H9 (cell line): ENCODE results near the gene MYH14. TPM values are rescaled to one million over a fixed set of nuclear protein-coding genes. Genes with fewer than 3 reads are reported as not detected.

Experiments used
- DNase-seq: peaks from one replicate; pipeline ENCODE4 v3.0.0-alpha.2; 2017
- H2AFZ ChIP-seq: one replicate; pipeline ENCODE4 v1.6.1; 2013; ENCODE audit warnings: mild to moderate bottlenecking, low read length, control low read depth, moderate library complexity
- H2AK5ac ChIP-seq: 2 replicates; pipeline ENCODE4 v1.6.1; 2013; ENCODE audit warnings: low read length, control low read depth, mixed read lengths; ENCODE audit not compliant: insufficient read length
- H2BK120ac ChIP-seq: one replicate; pipeline ENCODE4 v1.6.1; 2013; ENCODE audit warnings: low read depth, mild to moderate bottlenecking, low read length, control low read depth, inconsistent platforms; ENCODE audit not compliant: poor library complexity, severe bottlenecking
- H2BK12ac ChIP-seq: 2 replicates; pipeline ENCODE4 v1.6.1; 2013; ENCODE audit warnings: low read length, control low read depth, mixed read lengths, low read depth; ENCODE audit not compliant: insufficient read length
- H2BK15ac ChIP-seq: 2 replicates; pipeline ENCODE4 v1.6.1; 2013; ENCODE audit warnings: low read depth, low read length, control low read depth
- H2BK20ac ChIP-seq: one replicate; pipeline ENCODE4 v1.6.1; 2013; ENCODE audit warnings: low read depth, mild to moderate bottlenecking, low read length, control low read depth, inconsistent platforms; ENCODE audit not compliant: poor library complexity, severe bottlenecking
- H2BK5ac ChIP-seq: 2 replicates; pipeline ENCODE4 v1.6.1; 2013; ENCODE audit warnings: low read length, control low read depth, mixed read lengths; ENCODE audit not compliant: insufficient read length
- H3K14ac ChIP-seq: 2 replicates; pipeline ENCODE4 v1.6.1; 2013; ENCODE audit warnings: low read length, control low read depth; ENCODE audit not compliant: insufficient read depth
- H3K18ac ChIP-seq: 2 replicates; pipeline ENCODE4 v1.6.1; 2013; ENCODE audit warnings: low read depth, mild to moderate bottlenecking, mixed read lengths, low read length, control low read depth; ENCODE audit not compliant: insufficient read length
- H3K23ac ChIP-seq: 2 replicates; pipeline ENCODE4 v1.6.1; 2013; ENCODE audit warnings: low read length, control low read depth, mixed read lengths, low read depth; ENCODE audit not compliant: insufficient read length
- H3K23me2 ChIP-seq: 2 replicates; pipeline ENCODE4 v1.6.1; 2013; ENCODE audit warnings: low read depth, mild to moderate bottlenecking, mixed read lengths, low read length, control low read depth; ENCODE audit not compliant: insufficient read length, poor library complexity, severe bottlenecking
- H3K27ac ChIP-seq: 2 replicates; pipeline ENCODE4 v1.5.1; 2013; ENCODE audit warnings: low read length, control low read depth, mixed read lengths, low read depth; ENCODE audit not compliant: insufficient read length
- H3K27me3 ChIP-seq: 2 replicates; pipeline ENCODE4 v1.6.1; 2013; ENCODE audit warnings: low read length, control low read depth, inconsistent platforms; ENCODE audit not compliant: insufficient read depth
- H3K4ac ChIP-seq: 2 replicates; pipeline ENCODE4 v1.6.1; 2013; ENCODE audit warnings: low read depth, mild to moderate bottlenecking, control low read depth, inconsistent platforms, low read length, moderate library complexity
- H3K4me1 ChIP-seq: 2 replicates; pipeline ENCODE4 v1.6.1; 2013; ENCODE audit warnings: low read length, control low read depth, inconsistent platforms; ENCODE audit not compliant: insufficient read depth
- H3K4me2 ChIP-seq: 2 replicates; pipeline ENCODE4 v1.6.1; 2013; ENCODE audit warnings: low read length, control low read depth, mixed read lengths; ENCODE audit not compliant: insufficient read length, insufficient read depth
- H3K56ac ChIP-seq: 2 replicates; pipeline ENCODE4 v1.6.1; 2013; ENCODE audit warnings: low read depth, mild to moderate bottlenecking, mixed read lengths, low read length, control low read depth; ENCODE audit not compliant: insufficient read length
- H3K79me1 ChIP-seq: 2 replicates; pipeline ENCODE4 v1.6.1; 2013; ENCODE audit warnings: low read depth, mild to moderate bottlenecking, moderate library complexity, low read length, control low read depth, inconsistent platforms; ENCODE audit not compliant: insufficient read depth, poor library complexity, severe bottlenecking
- H3K79me2 ChIP-seq: 2 replicates; pipeline ENCODE4 v1.6.1; 2013; ENCODE audit warnings: low read length, control low read depth, inconsistent platforms; ENCODE audit not compliant: insufficient read depth
- H3K9ac ChIP-seq: 2 replicates; pipeline ENCODE4 v1.6.1; 2013; ENCODE audit warnings: low read length, control low read depth, mixed read lengths; ENCODE audit not compliant: insufficient read length; ENCODE audit errors: extremely low read depth
- H3K9me3 ChIP-seq: one replicate; pipeline ENCODE4 v1.6.1; 2013; ENCODE audit warnings: low read depth, low read length, inconsistent platforms; ENCODE audit not compliant: control insufficient read depth
- H3T11ph ChIP-seq: one replicate; pipeline ENCODE4 v1.6.1; 2013; ENCODE audit warnings: mild to moderate bottlenecking, low read length, control low read depth, inconsistent platforms
- H4K20me1 ChIP-seq: one replicate; pipeline ENCODE4 v1.6.1; 2013; ENCODE audit not compliant: control insufficient read depth, insufficient read length, insufficient read depth
- H4K5ac ChIP-seq: 2 replicates; pipeline ENCODE4 v1.6.1; 2013; ENCODE audit warnings: low read depth, mild to moderate bottlenecking, mixed read lengths, low read length, control low read depth; ENCODE audit not compliant: insufficient read length
- H4K8ac ChIP-seq: replicated peaks from 2 replicates; pipeline ENCODE4 v1.6.1; 2013; ENCODE audit warnings: low read length, control low read depth, mixed read lengths, low read depth; ENCODE audit not compliant: insufficient read length
- H4K91ac ChIP-seq: 2 replicates; pipeline ENCODE4 v1.6.1; 2013; ENCODE audit warnings: low read depth, mild to moderate bottlenecking, moderate library complexity, mixed read lengths, low read length, control low read depth; ENCODE audit not compliant: insufficient read length
- H3K27ac Mint-ChIP-seq, 3 experiments: 2 replicates in 2 of 3; 3 replicates in 1 of 3; pipeline ENCODE4 v1.8.0; 2020 to 2021; ENCODE audit warnings: mixed read lengths in 3 of 3, mild to moderate bottlenecking in 1 of 3, moderate library complexity in 1 of 3
- H3K27me3 Mint-ChIP-seq: 2 replicates; pipeline ENCODE4 v1.8.0; 2021; ENCODE audit warnings: low read depth, mild to moderate bottlenecking, moderate library complexity, mixed read lengths
- H3K36me3 Mint-ChIP-seq, 3 experiments: 2 replicates in 2 of 3; 3 replicates in 1 of 3; pipeline ENCODE4 v1.8.0; 2020 to 2021; ENCODE audit warnings: low read depth in 3 of 3, mixed read lengths in 3 of 3; ENCODE audit not compliant: insufficient read depth in 1 of 3
- H3K4me1 Mint-ChIP-seq, 2 experiments: 2 replicates each; pipeline ENCODE4 v1.8.0; 2020; ENCODE audit warnings: mixed read lengths in 2 of 2
- H3K4me3 Mint-ChIP-seq, 2 experiments: 2 replicates in 1 of 2; 3 replicates in 1 of 2; pipeline ENCODE4 v1.8.0; 2020 to 2021; ENCODE audit warnings: mild to moderate bottlenecking in 2 of 2, mixed read lengths in 2 of 2, moderate library complexity in 1 of 2
- H3K9me3 Mint-ChIP-seq, 2 experiments: 2 replicates in 1 of 2; 3 replicates in 1 of 2; pipeline ENCODE4 v1.8.0; 2020; ENCODE audit warnings: mild to moderate bottlenecking in 2 of 2, mixed read lengths in 2 of 2, moderate library complexity in 1 of 2
- WGBS: extraction: QIAGEN DNeasy Blood & Tissue Kit; methylation state at CpG from one replicate; pipeline ENCODE4 v1.1.7; 2013; ENCODE audit warnings: missing lambda C conversion rate, low lambda C conversion rate, mixed read lengths; ENCODE audit not compliant: insufficient read length; ENCODE audit errors: extremely low coverage; 5-methylcytosine and 5-hydroxymethylcytosine counted together
- total RNA-seq: library from RNA; stranded (reverse); gene quantifications from 2 replicates; pipeline ENCODE4 v1.2.1, GENCODE V29; 2021
- TF ChIP-seq, protein P1 (sequence below): fragments of 200-600 bp; sonication (generic); conservative IDR thresholded peaks from 3 replicates; pipeline ENCODE4 v1.8.0; 2021; ENCODE audit warnings: antibody characterized with exemption, mild to moderate bottlenecking

MYH14 gene
- total RNA-seq, 1 experiment from 2014 or later: 27.7 TPM

GRCh38 chr19:50293263-50294004 is 90.0 kb downstream of the MYH14 start:
- no peak overlapping the region for H3K4me2 ChIP-seq
- no peak overlapping the region for H3K4ac ChIP-seq
- peak overlapping the region in 2 of 3 experiments; percentile 28 to 60; a peak in 2 of 7 replicates for H3K27ac Mint-ChIP-seq
- H3K27me3 Mint-ChIP-seq: no peaks in the 10 kb centered on the region; the same call in 1 of the 2 replicates
- H3K23ac ChIP-seq: no peak overlapping the region
- H3K4me3 Mint-ChIP-seq: peak overlapping the region in 1 of 2 experiments; percentile 54; a peak in 2 of 5 replicates
- H4K20me1 ChIP-seq: no peaks in the 10 kb centered on the region
- no peak overlapping the region for H3K27ac ChIP-seq
- H4K8ac ChIP-seq: no peak overlapping the region
- H2BK120ac ChIP-seq: no peak overlapping the region
- H2BK12ac ChIP-seq: no peak overlapping the region
- WGBS: no CpG with 5 or more reads among the region's 14 CpGs
- H3K4me1 Mint-ChIP-seq: peaks cover 22 to 30% of the 10 kb centered on the region in 2 experiments
- no peak overlapping the region for H2BK20ac ChIP-seq
- H3K27me3 ChIP-seq: no peaks in the 10 kb centered on the region
- H2BK5ac ChIP-seq: no peak overlapping the region
- H2AFZ ChIP-seq: no peak overlapping the region
- no peaks in the 10 kb centered on the region for H3K4me1 ChIP-seq
- H4K5ac ChIP-seq: no peak overlapping the region
- H3K56ac ChIP-seq: no peak overlapping the region
- H4K91ac ChIP-seq: no peak overlapping the region
- no peak overlapping the region for H2BK15ac ChIP-seq
- no peak overlapping the region for H3K9ac ChIP-seq
- no peaks in the 10 kb centered on the region for H3K9me3 Mint-ChIP-seq
- peak; percentile 52 for DNase-seq
- H3K18ac ChIP-seq: no peak overlapping the region
- H3K14ac ChIP-seq: no peak overlapping the region
- H3T11ph ChIP-seq: no peak overlapping the region
- H3K23me2 ChIP-seq: no peaks in the 10 kb centered on the region
- no peak overlapping the region for H2AK5ac ChIP-seq
- no peaks in the 10 kb centered on the region for H3K9me3 ChIP-seq
- H3K36me3 Mint-ChIP-seq: peaks cover 15 to 36% (median 35%) of the 10 kb centered on the region in 3 experiments; a peak in 6 of 7 replicates
- TF ChIP-seq, protein P1, sequence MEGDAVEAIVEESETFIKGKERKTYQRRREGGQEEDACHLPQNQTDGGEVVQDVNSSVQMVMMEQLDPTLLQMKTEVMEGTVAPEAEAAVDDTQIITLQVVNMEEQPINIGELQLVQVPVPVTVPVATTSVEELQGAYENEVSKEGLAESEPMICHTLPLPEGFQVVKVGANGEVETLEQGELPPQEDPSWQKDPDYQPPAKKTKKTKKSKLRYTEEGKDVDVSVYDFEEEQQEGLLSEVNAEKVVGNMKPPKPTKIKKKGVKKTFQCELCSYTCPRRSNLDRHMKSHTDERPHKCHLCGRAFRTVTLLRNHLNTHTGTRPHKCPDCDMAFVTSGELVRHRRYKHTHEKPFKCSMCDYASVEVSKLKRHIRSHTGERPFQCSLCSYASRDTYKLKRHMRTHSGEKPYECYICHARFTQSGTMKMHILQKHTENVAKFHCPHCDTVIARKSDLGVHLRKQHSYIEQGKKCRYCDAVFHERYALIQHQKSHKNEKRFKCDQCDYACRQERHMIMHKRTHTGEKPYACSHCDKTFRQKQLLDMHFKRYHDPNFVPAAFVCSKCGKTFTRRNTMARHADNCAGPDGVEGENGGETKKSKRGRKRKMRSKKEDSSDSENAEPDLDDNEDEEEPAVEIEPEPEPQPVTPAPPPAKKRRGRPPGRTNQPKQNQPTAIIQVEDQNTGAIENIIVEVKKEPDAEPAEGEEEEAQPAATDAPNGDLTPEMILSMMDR: no peak
- no peaks in the 10 kb centered on the region for H3K79me2 ChIP-seq
- no peaks in the 10 kb centered on the region for H3K79me1 ChIP-seq
